Pericardium fibroblast (primary cell): ENCODE data around the gene FAT3. TPM values are rescaled to one million over a fixed set of nuclear protein-coding genes. Genes with fewer than 3 reads are reported as not detected.

ENCODE experiments used
- total RNA-seq: library from RNA; depleted of rRNA; stranded (reverse); fragments of >200 nt; gene quantifications from 2 replicates; pipeline ENCODE4 v1.2.3, GENCODE V29; 2015

The FAT3 gene
- total RNA-seq: 0.23 and 0.68 TPM in 2 replicates

DNA sequence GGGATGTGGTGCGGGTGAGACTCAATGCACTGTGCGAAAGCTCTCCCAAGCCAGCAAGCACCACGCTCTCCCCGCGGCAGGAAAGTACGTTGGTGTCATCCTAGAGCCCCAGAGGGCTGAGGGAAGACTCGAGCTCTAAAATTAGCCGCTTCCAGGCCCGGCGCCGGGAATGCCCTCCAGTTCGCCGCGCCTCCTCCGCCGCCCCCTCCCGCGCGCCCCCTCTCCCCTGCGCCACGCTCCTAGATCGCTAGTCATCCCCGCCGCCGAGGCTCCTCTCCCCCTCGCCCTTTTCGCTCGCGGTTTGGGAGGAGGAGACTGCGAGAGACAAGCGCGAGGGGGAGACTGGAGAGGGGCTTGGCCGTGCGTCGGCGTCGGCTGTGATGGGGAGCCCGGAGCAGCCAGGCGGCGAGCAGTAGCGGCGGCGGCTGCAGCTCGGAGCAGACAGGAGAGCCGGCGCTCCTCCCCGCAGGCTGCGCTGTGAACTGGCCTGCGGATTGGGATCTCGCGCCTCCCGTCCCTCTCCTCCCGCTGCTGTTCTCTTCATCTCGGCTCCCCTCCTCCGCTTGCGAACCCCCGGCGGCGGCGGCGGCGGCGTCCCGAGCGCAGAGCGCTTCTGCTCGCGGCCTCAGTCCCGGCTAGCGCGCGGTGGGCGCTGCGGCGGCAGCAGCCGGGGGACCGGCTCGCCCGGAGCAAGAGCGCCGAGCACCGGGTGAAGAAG, at the start of gene FAT3:
TSS of gene FAT3 (plus strand) at position 412 of the 718 bp plus-strand sequence. CDS start 127,295 bp downstream, outside the sequence.

